Measurements from ENCODE around the gene QRICH2.

GRCh38 chr17:76353004-76353598 lies 45.0 kb upstream of the QRICH2 start:
- TF ChIP-seq REST (IDR thresholded peaks at IDR 0.05; ENCODE audit: low read depth, low read length) (no peak), HDAC6 (IDR thresholded peaks at IDR 0.05; ENCODE audit: unreplicated experiment) (no peak), POLR2A (IDR thresholded peaks at IDR 0.05; ENCODE audit: low read depth, low read length) (no peak)
